HPDE6-E6E7 (cell line): ENCODE data around the gene DCTN5.

ENCODE experiments used
- DNase-seq: peaks from one replicate; pipeline ENCODE4 v3.0.0; 2011; ENCODE audit warnings: missing footprints; ENCODE audit errors: extremely low spot score

Gene DCTN5

GRCh38 chr16:23663918-23664317, 22.7 kb downstream of the DCTN5 start:
- no peak for DNase-seq

- DNase-seq = no peak
These were observed 25.5 kb downstream of the DCTN5 start for GRCh38 chr16:23666571-23667354.

- no peak for DNase-seq
These were observed 26.0 kb downstream of the DCTN5 start for GRCh38 chr16:23667355-23667659.

- no peak for DNase-seq
These were observed 27.0 kb downstream of the DCTN5 start for GRCh38 chr16:23668225-23668624.

GRCh38 chr16:23668873-23669272, 27.6 kb downstream of the DCTN5 start:
- DNase-seq = no peak

GRCh38 chr16:23670137-23670776, 29.0 kb downstream of the DCTN5 start:
- peak; percentile 59 for DNase-seq

GRCh38 chr16:23673971-23674614, 32.8 kb downstream of the DCTN5 start:
- no peak for DNase-seq

- no peak for DNase-seq
These were observed 35.7 kb downstream of the DCTN5 start for GRCh38 chr16:23676924-23677480.

GRCh38 chr16:23678430-23679273, 37.4 kb downstream of the DCTN5 start, which contains the start of gene PLK1:
Gene PLK1 (plus strand): TSS chr16:23678889. CDS start chr16:23678933, 44 bp downstream.
- DNase-seq = peak; percentile 91

- peak; percentile 66 for DNase-seq
These were observed 38.2 kb downstream of the DCTN5 start for GRCh38 chr16:23679274-23679985.

GRCh38 chr16:23679986-23680336, 38.7 kb downstream of the DCTN5 start:
- DNase-seq = no peak

GRCh38 chr16:23682181-23682580, 40.9 kb downstream of the DCTN5 start:
- DNase-seq = no peak

- no peak for DNase-seq
These were observed 42.2 kb downstream of the DCTN5 start for GRCh38 chr16:23683487-23683886.

GRCh38 chr16:23687034-23687808, 46.0 kb downstream of the DCTN5 start:
- DNase-seq = no peak

GRCh38 chr16:23689442-23690187, 48.3 kb downstream of the DCTN5 start:
- DNase-seq = no peak

- no peak for DNase-seq
These were observed 49.7 kb downstream of the DCTN5 start for GRCh38 chr16:23690771-23691482.

GRCh38 chr16:23691483-23692189, 50.4 kb downstream of the DCTN5 start:
- DNase-seq = no peak

GRCh38 chr16:23692190-23692837, 51.0 kb downstream of the DCTN5 start:
- no peak for DNase-seq
